Esophagus muscularis mucosa (tissue), 4 donors: ENCODE data around the gene RFX7. TPM values are rescaled to one million over a fixed set of nuclear protein-coding genes. Genes with fewer than 3 reads are reported as not detected.

ENCODE experiments used
- DNase-seq: peaks from one replicate; pipeline ENCODE4 v3.0.0-alpha.2; 2017; ENCODE audit errors: extremely low spot score
- H3K27ac ChIP-seq, 4 donors: fragments of 200-600 bp; sonication (generic); replicated peaks in 1 of 4; 1 replicate in 3 of 4; 2 replicates in 1 of 4; pipeline ENCODE4 v1.5.1; 2016 to 2019; ENCODE audit warnings: mild to moderate bottlenecking in 1 of 4
- H3K27me3 ChIP-seq, 4 donors: fragments of 200-600 bp; sonication (generic); one replicate each; pipeline versions ENCODE4 v1.5.1 to v1.6.0; 2016 to 2019
- H3K36me3 ChIP-seq, 4 donors: fragments of 200-600 bp; sonication (generic); one replicate each; pipeline ENCODE4 v1.5.1; 2016 to 2019
- H3K4me1 ChIP-seq, 4 donors: fragments of 200-600 bp; sonication (generic); one replicate each; pipeline ENCODE4 v1.5.1; 2016 to 2019
- H3K4me3 ChIP-seq, 4 donors: fragments of 200-600 bp; sonication (generic); 1 replicate in 2 of 4; 2 replicates in 2 of 4; pipeline ENCODE4 v1.5.1; 2016 to 2019; ENCODE audit warnings: mild to moderate bottlenecking in 4 of 4, moderate library complexity in 1 of 4
- H3K9me3 ChIP-seq, 4 donors: fragments of 200-600 bp; sonication (generic); 1 replicate in 3 of 4; 2 replicates in 1 of 4; pipeline ENCODE4 v1.5.1; 2016 to 2019
- CTCF ChIP-seq, 3 experiments: fragments of 200-600 bp in 2 of 3; fragments of 450-650 bp in 1 of 3; sonication (generic) in 2 of 3; IDR thresholded peaks; one replicate each; pipeline ENCODE4 v1.5.1; 2017 to 2019; ENCODE audit warnings: antibody characterized with exemption in 3 of 3, mild to moderate bottlenecking in 2 of 3, moderate library complexity in 1 of 3
- EP300 ChIP-seq: sonication (generic); formaldehyde crosslinking; IDR thresholded peaks from one replicate; pipeline ENCODE4 v1.6.1; 2017; ENCODE audit warnings: antibody characterized with exemption
- POLR2A ChIP-seq: fragments of 450-650 bp; IDR thresholded peaks from one replicate; pipeline ENCODE4 v1.6.1; 2017; ENCODE audit warnings: antibody characterized with exemption, moderate library complexity, mild to moderate bottlenecking, low read depth
- POLR2AphosphoS5 ChIP-seq, 2 donors: sonication (generic); formaldehyde crosslinking; IDR thresholded peaks; one replicate each; pipeline ENCODE4 v1.6.1; 2017; ENCODE audit warnings: antibody characterized with exemption in 2 of 2
- WGBS: methylation state at CpG from one replicate; pipeline ENCODE4 v1.1.5; 2018; 5-methylcytosine and 5-hydroxymethylcytosine counted together
- intact Hi-C: fragments of 100-400 bp; cut with DNase I; formaldehyde crosslinking; loops from one replicate; pipeline ENCODE4 v1.15.1; 2023
- total RNA-seq, 4 donors: library from RNA; depleted of rRNA; stranded (reverse); fragments of >200 nt; gene quantifications; one replicate each; pipeline versions ENCODE4 v1.1.0 to v1.2.1, GENCODE V29; 2016

Gene RFX7
- total RNA-seq, 4 donors from 2014 or later: 5.4 to 8.3 (median 6.7) TPM

DNA sequence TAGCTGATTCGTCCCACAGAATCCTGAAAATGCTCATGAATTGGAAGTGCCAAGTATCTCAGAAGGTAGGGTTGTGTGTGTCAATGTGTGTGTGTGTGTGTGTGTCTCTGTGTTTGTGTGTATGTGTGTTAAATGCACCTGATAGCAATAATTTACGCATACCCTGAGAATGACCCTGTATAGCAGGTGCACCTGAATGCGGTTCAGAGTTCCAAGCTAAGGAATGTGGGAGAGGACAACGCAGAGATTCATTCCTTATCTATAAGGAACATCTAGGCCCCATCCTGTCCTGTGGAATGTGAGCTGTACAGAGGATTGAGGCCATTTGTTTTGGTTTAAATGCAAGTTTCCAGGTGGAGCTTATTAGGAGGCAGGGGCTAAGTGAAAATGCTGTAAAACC, 201.2 kb downstream of the RFX7 start:
- peaks cover 10 to 12% (median 12%) of the 10 kb centered on the region in 4 donors for H3K4me1 ChIP-seq
- no peak overlapping the region for H3K4me3 ChIP-seq
- TF ChIP-seq EP300: no peak
- TF ChIP-seq POLR2A: no peak
- no peak for TF ChIP-seq CTCF (IDR thresholded peaks at IDR 0.05)
- TF ChIP-seq POLR2AphosphoS5 (IDR thresholded peaks at IDR 0.05): no peak
- H3K27ac ChIP-seq: no peak overlapping the region
- H3K9me3 ChIP-seq: no peaks in the 10 kb centered on the region
- H3K27me3 ChIP-seq: no peaks in the 10 kb centered on the region
- H3K36me3 ChIP-seq: no peaks in the 10 kb centered on the region
- DNase-seq: no peak
- WGBS: 83% methylated on average over 4 of the region's 4 CpGs
- intact Hi-C loops: no loop called here

GRCh38 chr15:56042031-56042430, 201.6 kb downstream of the RFX7 start:
- no peaks in the 10 kb centered on the region for H3K36me3 ChIP-seq
- WGBS: 87% methylated on average over 1 of the region's 1 CpG
- H3K9me3 ChIP-seq: no peaks in the 10 kb centered on the region
- peaks cover 10 to 12% (median 12%) of the 10 kb centered on the region in 4 donors for H3K4me1 ChIP-seq
- TF ChIP-seq EP300: no peak
- TF ChIP-seq POLR2AphosphoS5 (IDR thresholded peaks at IDR 0.05): no peak
- H3K4me3 ChIP-seq: no peak overlapping the region
- intact Hi-C loops: no loop called here
- no peaks in the 10 kb centered on the region for H3K27me3 ChIP-seq
- DNase-seq: no peak
- H3K27ac ChIP-seq: no peak overlapping the region

DNA sequence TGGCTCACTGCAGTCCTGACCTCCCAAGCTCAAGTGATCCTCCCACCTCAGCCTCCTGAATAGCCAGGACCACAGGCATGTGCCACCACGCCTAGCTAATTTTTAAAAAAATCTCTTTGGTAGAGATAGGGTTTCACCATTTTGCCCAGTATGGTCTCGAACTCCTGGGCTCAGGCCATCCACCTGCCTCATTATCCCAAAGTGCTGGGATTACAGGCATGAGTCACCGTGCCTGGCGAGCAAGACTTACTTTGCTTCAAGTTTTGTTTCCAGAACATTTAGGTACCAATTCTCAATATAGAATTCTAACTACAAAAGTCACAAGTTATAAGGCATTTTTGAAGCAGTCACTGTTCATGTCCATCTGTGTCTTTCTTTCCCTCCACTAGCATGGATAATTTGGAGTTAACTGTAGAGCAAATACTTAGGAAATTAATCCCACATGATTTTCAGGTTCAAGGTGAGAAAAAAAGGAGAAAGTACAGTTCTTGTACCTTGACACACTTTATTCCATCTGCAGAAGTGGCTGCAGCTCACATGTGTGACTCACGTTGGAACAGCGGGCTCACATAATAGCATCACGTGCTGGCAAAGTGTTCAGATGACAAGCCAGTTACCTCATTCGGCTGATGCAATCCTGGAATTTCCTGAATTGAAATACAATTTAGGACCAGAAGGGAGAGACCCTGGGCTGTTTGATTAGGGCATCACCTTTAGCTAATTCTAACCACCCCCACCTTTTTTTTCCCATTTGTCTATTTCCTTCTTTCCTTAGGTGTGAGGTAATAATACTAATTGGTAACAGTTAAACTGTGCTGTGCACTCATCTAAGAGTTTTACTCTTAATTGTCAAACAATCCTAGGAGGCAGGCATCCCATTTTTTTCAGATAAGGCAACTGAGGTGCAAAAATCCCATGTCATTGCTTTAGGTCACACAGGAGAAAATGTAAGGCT, 203.3 kb downstream of the RFX7 start:
- intact Hi-C loops: no loop called here
- H3K27ac ChIP-seq: peak overlapping the region; percentile 44 to 60 (median 52)
- TF ChIP-seq POLR2AphosphoS5 (IDR thresholded peaks at IDR 0.05): peak; percentile 78 to 86
- TF ChIP-seq CTCF (IDR thresholded peaks at IDR 0.05): no peak
- TF ChIP-seq EP300: no peak
- no peak for TF ChIP-seq POLR2A

DNA sequence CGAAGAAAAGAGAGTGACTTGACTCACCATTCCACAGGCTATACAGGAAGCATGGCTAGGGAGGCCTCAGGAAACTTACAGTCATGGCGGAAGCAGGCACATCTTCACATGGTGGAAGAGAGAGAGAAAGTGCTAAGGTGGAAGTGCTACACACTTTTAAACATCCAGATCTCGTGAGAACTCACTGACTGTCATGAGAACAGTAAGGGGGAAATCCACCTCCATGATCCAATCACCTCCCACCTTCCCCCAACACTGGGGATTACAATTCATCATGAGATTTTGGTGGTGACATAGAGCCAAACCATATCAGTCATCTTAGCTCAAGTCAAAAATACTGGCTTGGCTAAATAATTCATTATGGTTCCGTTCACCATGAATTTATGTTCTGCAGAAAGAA, 205.0 kb downstream of the RFX7 start:
- no peak for TF ChIP-seq POLR2AphosphoS5 (IDR thresholded peaks at IDR 0.05)
- TF ChIP-seq EP300: no peak
- TF ChIP-seq CTCF (IDR thresholded peaks at IDR 0.05): no peak
- no peak for TF ChIP-seq POLR2A
- intact Hi-C loops: no loop called here
- H3K9me3 ChIP-seq: no peaks in the 10 kb centered on the region
- H3K36me3 ChIP-seq: no peaks in the 10 kb centered on the region
- no peak overlapping the region for H3K4me3 ChIP-seq
- no peak overlapping the region for H3K27ac ChIP-seq
- H3K4me1 ChIP-seq: peaks cover 10 to 12% (median 12%) of the 10 kb centered on the region in 4 donors
- H3K27me3 ChIP-seq: no peaks in the 10 kb centered on the region
- peak; percentile 12 for DNase-seq
- 89% methylated on average over 4 of the region's 4 CpGs for WGBS

More for the DNA sequence above, 203.3 kb downstream of the RFX7 start:
- H3K4me1 ChIP-seq: peaks cover 10 to 12% (median 12%) of the 10 kb centered on the region in 4 donors
- no peaks in the 10 kb centered on the region for H3K9me3 ChIP-seq
- H3K4me3 ChIP-seq: no peak overlapping the region
- DNase-seq: no peak
- 42% methylated on average over 8 of the region's 8 CpGs for WGBS
- no peaks in the 10 kb centered on the region for H3K27me3 ChIP-seq
- H3K36me3 ChIP-seq: no peaks in the 10 kb centered on the region

GRCh38 chr15:56038015-56038414, 205.7 kb downstream of the RFX7 start:
- WGBS: 69% methylated on average over 3 of the region's 3 CpGs
- H3K36me3 ChIP-seq: no peaks in the 10 kb centered on the region
- H3K4me3 ChIP-seq: no peak overlapping the region
- peaks cover 10 to 12% (median 12%) of the 10 kb centered on the region in 4 donors for H3K4me1 ChIP-seq
- no peak for TF ChIP-seq EP300
- no peak for TF ChIP-seq CTCF (IDR thresholded peaks at IDR 0.05)
- TF ChIP-seq POLR2AphosphoS5 (IDR thresholded peaks at IDR 0.05): no peak
- no peak for TF ChIP-seq POLR2A
- H3K9me3 ChIP-seq: no peaks in the 10 kb centered on the region
- DNase-seq: no peak
- no peak overlapping the region for H3K27ac ChIP-seq
- no peaks in the 10 kb centered on the region for H3K27me3 ChIP-seq
- intact Hi-C loops: no loop called here
